NCI-H774 (cell line): ENCODE measurements around the gene PDS5B.
"Not testable (repeated sequence)": the region's sequence is repeated elsewhere in the genome, so short reads cannot be mapped to it uniquely, and the experiment has no call there.

Experiments used
- DNase-seq: peaks from one replicate; lab custom pipeline; 2025; lab: John Stamatoyannopoulos, UW

The PDS5B gene

GRCh38 chr13:32726374-32727037 lies 140.3 kb downstream of the PDS5B start:
- DNase-seq = no peak

DNA sequence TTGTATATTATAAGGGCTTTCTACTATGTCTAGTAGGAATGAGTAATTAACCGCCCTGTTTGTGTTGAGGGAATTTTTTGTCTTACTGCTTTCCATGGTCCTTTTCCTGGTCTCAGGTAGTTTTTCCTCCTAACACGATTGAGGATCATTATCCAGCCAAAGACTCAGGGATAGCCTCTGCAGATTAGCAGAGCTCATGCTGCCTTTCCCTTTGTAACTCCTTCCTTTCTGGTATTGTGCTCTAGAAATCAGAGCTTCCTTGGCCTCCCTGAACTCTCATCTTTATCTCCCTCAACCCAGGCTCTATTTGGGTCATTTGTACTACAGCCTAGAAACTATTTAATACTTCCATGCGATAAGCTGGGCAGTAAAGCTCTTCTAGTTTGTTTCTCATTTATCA lies 142.1 kb downstream of the PDS5B start:
- DNase-seq = no peak

GRCh38 chr13:32729097-32729496 lies 142.8 kb downstream of the PDS5B start:
- not testable (repeated sequence) for DNase-seq

DNA sequence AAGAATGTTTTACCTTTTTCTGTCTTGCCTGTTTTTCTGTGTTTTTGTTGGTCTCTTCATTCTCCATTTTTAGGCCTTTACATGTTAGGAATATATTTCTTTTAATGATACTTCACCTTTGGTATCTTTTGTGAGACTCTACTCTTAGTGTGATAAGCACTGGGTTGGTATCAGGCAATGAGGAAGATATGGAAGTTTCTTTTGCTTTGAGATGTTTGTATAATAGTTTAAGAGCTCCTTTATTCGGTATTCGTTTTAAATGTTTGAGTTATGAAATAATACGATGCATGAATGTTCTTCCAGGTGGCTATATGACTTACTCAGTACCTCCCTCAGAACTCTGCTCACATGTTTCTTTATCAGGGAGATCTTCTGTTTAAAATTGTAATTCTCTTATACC lies 144.8 kb downstream of the PDS5B start:
- DNase-seq = no peak

DNA sequence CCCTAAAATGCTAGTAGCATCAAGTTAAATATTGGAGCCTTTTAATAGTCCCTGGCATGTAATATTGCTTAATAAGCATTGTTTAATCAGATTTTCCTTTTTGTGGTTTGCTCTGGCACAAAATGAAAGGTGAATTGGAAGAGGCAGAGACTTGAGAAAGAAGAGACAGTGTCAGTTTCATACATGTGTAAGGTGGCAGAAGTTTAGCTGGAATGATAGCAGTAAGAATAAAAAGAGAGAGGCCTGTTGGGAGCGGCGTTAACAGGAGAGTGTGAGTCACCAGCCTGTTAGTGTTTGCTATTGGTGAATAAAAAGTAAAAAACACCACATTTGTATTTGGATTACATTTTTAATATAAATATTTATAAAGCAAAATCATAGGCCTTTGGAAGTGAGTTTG lies 145.3 kb downstream of the PDS5B start:
- no peak for DNase-seq

GRCh38 chr13:32733690-32734089 lies 147.4 kb downstream of the PDS5B start:
- no peak for DNase-seq

- DNase-seq = no peak
Measured at GRCh38 chr13:32734511-32734910, 148.3 kb downstream of the PDS5B start.

- DNase-seq = no peak
Measured at GRCh38 chr13:32735859-32736258, 149.6 kb downstream of the PDS5B start.

DNA sequence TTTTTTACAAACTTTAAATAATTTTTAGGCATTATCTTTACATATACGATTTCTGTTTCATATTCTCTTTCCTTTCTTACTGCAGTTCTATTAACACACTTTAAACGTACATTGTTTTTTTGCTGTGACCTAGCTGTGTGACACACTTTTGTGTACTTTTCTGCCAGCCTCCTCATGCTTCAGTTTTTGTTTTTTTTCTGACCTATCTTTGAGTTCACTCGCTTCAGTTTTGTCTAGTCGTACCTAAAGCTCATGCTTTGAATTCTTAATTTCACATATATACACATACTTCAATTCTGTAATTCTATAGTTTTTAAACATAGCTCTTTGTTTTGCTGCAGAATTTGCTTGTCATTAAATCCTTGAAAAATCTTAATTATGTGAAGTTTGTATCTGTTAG lies 150.4 kb downstream of the PDS5B start:
- DNase-seq = no peak

GRCh38 chr13:32737111-32737571 lies 150.9 kb downstream of the PDS5B start:
- no peak for DNase-seq

DNA sequence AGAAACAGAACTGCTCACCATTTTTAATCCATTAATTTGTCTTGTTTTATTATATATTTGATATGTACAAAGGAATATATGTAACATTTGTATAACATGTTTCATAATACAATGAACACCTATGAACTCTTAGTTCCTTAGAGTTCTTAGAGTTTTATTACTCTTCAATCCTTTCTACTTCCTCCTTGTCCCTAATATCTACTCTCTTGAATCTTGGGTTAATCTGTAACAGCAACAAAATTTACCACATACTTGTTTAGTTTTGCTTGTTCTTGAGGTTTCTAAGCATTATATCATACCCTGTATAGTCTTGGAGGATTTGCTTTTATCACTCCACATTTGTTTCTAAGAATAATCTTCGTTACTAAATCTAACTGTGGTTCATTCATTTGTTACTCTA lies 151.4 kb downstream of the PDS5B start:
- no peak for DNase-seq

- no peak for DNase-seq
Measured at GRCh38 chr13:32745509-32745908, 159.3 kb downstream of the PDS5B start.

DNA sequence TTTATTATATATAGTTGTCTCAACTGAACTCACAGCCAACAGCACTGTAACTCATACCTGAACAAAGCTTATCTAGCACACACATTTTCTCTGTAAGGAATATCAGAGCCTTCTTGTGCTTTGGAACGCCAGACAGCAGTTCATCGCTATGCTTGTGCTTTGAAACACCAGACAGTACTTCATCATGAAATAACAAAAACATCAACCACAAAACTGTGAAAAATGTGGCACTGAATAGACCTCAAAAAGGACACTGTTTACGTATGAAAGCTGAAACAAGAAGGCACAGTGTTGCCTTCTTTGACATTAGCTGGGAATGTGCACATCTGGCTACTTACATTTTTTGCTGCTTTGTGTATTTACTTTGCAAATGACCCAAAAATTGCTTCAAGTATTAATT lies 160.2 kb downstream of the PDS5B start:
- no peak for DNase-seq

DNA sequence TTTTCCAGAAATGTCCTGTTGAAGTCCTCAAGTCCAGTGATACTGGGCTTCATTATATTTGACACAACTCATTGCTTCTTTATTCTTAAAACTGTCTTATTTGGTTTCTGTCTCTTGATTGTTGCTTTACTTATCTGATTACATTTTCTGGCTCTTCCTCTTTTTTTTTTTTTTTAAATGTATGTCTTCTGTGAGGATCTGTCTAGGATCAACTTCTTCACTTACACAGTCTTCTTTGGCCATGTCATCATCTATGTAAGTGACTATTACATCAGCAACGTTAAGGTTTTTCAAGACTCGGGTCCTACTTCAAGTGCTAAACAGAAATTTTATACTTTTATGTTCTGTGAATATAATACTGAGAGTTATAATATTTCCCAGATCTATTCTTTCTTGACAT lies 162.1 kb downstream of the PDS5B start:
- no peak for DNase-seq

DNA sequence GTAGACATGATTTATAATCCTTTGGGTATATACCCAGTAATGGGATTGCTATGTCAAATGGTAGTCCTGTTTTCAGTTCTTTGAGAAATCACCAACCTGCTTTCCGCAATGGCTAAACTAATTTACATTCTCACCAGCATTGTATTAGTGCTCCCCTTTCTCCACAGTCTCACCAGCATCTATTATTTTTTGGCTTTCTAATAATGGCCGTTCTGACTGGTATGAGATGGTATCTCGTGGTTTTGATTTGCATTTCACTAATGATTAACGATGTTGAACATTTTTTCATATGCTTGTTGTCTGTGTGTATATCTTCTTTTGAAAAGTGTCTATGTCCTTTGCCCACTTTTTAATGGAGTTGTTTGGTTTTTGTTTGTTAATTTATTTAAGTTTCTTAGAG lies 165.1 kb downstream of the PDS5B start:
- DNase-seq = no peak

GRCh38 chr13:32752311-32752710 lies 166.1 kb downstream of the PDS5B start:
- DNase-seq = no peak

GRCh38 chr13:32752997-32753606 lies 166.8 kb downstream of the PDS5B start:
- DNase-seq = no peak

DNA sequence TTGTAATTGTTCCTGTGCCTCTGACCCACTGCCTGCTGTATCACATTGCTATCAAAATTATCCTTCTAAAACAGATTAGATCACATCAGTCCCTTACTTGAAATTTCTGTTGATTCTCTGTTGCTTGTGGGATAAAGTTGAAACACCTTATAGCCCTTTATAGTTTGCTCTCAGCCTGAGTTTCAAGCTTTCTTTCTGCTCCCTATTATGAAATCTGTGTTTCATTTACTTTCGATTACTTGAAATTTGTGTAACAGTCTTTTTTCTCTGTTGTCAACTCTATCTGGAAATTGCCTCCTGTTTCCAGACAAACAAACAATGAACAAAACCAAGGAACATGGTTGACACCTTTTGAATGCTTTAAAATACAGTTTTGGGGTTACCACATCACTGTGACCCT lies 167.9 kb downstream of the PDS5B start:
- DNase-seq = no peak

GRCh38 chr13:32759152-32759551 lies 172.9 kb downstream of the PDS5B start:
- no peak for DNase-seq

DNA sequence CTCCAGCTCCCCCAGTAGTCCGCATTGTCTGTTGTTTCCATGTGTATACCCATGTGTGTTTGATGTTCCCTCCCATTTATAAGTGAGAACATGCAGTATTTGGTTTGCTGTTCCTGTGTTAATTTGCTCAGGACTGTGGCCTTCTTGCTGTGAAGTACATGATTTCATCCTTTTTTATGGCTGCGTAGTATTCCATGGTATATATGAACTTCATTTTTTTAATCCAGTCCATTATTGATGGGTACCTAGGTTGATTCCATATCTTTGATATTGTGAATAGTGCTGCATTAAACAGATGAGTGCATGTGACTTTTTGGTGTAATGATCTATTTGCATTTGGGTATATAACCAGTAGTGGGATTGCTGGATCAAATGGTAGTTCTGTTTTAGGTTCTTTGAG lies 175.2 kb downstream of the PDS5B start:
- DNase-seq = no peak

GRCh38 chr13:32779119-32779518 lies 192.9 kb downstream of the PDS5B start:
- no peak for DNase-seq

DNA sequence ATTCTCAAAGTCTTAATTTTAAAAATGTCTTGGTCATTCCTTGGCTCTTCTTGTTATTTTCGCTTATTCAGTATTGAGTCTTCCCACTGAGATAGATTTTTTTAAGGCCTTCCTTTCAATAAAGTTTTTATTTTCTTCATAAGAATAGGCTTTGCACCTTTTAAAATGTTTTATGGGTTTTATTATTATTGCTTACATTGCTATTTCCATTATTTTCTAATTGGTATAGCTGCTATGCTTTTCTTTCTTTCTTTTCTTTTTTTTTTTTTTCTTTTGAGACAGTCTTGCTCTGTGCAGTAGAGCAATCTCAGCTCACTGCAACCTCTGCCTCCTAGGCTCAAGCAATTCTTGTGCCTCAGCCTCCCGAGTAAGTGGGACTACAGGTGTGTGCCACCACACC lies 195.7 kb downstream of the PDS5B start:
- no peak for DNase-seq

DNA sequence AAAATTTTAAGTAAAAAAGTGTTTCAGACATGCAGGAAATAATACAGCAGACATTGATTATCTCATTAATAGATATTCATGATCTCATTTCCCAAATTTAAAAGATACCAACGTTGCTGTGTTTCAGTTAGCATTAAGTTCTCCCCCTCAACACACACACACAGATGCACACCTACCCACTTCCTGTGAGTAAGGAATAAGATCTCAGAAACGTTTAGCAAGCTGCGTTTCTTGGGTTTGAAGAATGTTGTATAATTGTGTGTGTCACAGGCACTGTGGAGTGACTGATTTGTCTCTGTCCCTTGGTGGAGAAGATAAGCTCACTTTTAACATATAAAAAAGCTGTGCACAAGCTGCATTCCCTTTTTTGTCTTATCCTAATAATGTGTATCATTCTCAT lies 196.8 kb downstream of the PDS5B start:
- DNase-seq = no peak

- no peak for DNase-seq
Measured at GRCh38 chr13:32790731-32791130, 204.5 kb downstream of the PDS5B start.
